HepG2 (cell line): ENCODE measurements around the gene OXLD1. TPM values are rescaled to one million over a fixed set of nuclear protein-coding genes. Genes with fewer than 3 reads are reported as not detected.

Experiments used
- ATF5 ChIP-seq: sonication (generic); formaldehyde crosslinking; IDR thresholded peaks from 2 replicates; pipeline ENCODE4 v1.4.0; 2020; ENCODE audit warnings: mild to moderate bottlenecking, low read depth, missing genetic modification reagents
- BRCA1 ChIP-seq: sonication (generic); formaldehyde crosslinking; IDR thresholded peaks from 2 replicates; pipeline ENCODE4 v1.4.0; 2020; ENCODE audit warnings: missing genetic modification reagents
- CERS6 ChIP-seq: sonication (generic); formaldehyde crosslinking; IDR thresholded peaks from 2 replicates; pipeline ENCODE4 v1.5.0; 2020; ENCODE audit warnings: missing genetic modification reagents
- EHMT2 ChIP-seq: fragments of 200-600 bp; sonication (generic); IDR thresholded peaks from 2 replicates; pipeline ENCODE4 v1.7.0; 2017; ENCODE audit warnings: antibody characterized with exemption, low read depth, low read length, borderline replicate concordance
- ETV5 ChIP-seq: IDR thresholded peaks from 2 replicates; pipeline ENCODE4 v1.6.1; 2018; ENCODE audit warnings: missing biosample characterization, missing genetic modification reagents, inconsistent platforms, borderline replicate concordance
- HMGA1 ChIP-seq: sonication (generic); formaldehyde crosslinking; conservative IDR thresholded peaks from 2 replicates; pipeline ENCODE4 v1.4.0; 2020; ENCODE audit warnings: missing genetic modification reagents
- KDM1A ChIP-seq: IDR thresholded peaks from 2 replicates; pipeline ENCODE4 v1.6.1; 2016; ENCODE audit warnings: missing compliant biosample characterization
- KLF12 ChIP-seq: sonication (generic); formaldehyde crosslinking; IDR thresholded peaks from 2 replicates; pipeline ENCODE4 v1.4.0; 2020; ENCODE audit warnings: missing genetic modification reagents, borderline replicate concordance
- MAFK ChIP-seq, 2 experiments: IDR thresholded peaks in 1 of 2; conservative IDR thresholded peaks in 1 of 2; 2 replicates each; pipeline ENCODE4 v1.6.1; 2011; ENCODE audit warnings: improper control_type of control experiment in 2 of 2, low read length in 2 of 2
- POLR2AphosphoS5 ChIP-seq: IDR thresholded peaks from 2 replicates; pipeline ENCODE4 v1.6.1; 2012; ENCODE audit warnings: low read depth, low read length
- RARA ChIP-seq: IDR thresholded peaks from 2 replicates; pipeline ENCODE4 v1.6.1; 2016; ENCODE audit warnings: missing genetic modification reagents, missing compliant biosample characterization
- TARDBP ChIP-seq: sonication (generic); formaldehyde crosslinking; IDR thresholded peaks from 2 replicates; pipeline ENCODE4 v1.8.0; 2022; ENCODE audit warnings: mild to moderate bottlenecking, missing genetic modification reagents
- ZNF18 ChIP-seq: sonication (generic); formaldehyde crosslinking; IDR thresholded peaks from 2 replicates; pipeline ENCODE4 v1.8.0; 2022; ENCODE audit warnings: mild to moderate bottlenecking, missing genetic modification reagents; ENCODE audit not compliant: insufficient replicate concordance
- ZNF24 ChIP-seq: fragments of 450-650 bp; IDR thresholded peaks from 2 replicates; pipeline ENCODE4 v1.6.1; 2017; ENCODE audit warnings: antibody characterized with exemption, mild to moderate bottlenecking
- ZNF276 ChIP-seq: sonication (generic); formaldehyde crosslinking; IDR thresholded peaks from 2 replicates; pipeline ENCODE4 v1.4.0; 2020; ENCODE audit warnings: mild to moderate bottlenecking, low read depth, missing genetic modification reagents
- ZNF703 ChIP-seq: sonication (generic); formaldehyde crosslinking; IDR thresholded peaks from 2 replicates; pipeline ENCODE4 v1.5.1; 2020; ENCODE audit warnings: missing genetic modification reagents, mild to moderate bottlenecking, moderate library complexity, borderline replicate concordance
- ZNF768 ChIP-seq: sonication (generic); formaldehyde crosslinking; IDR thresholded peaks from 2 replicates; pipeline ENCODE4 v1.4.0; 2020; ENCODE audit warnings: missing genetic modification reagents
- ZNF839 ChIP-seq: sonication (generic); formaldehyde crosslinking; IDR thresholded peaks from 2 replicates; pipeline ENCODE4 v1.4.0; 2020; ENCODE audit warnings: missing genetic modification reagents, mild to moderate bottlenecking, borderline replicate concordance
- polyA plus RNA-seq, 8 experiments: library from polyadenylated mRNA; depleted of rRNA in 3 of 8; stranded (reverse) in 7 of 8; unstranded in 1 of 8; fragments of >200 nt; fragmentation: Illumina TruSeq in 4 of 8; extraction: Trizol in 4 of 8; gene quantifications; 2 replicates each; pipeline versions ENCODE4 v1.2.1 to v1.2.3, GENCODE V29; 2011 to 2016; ENCODE audit warnings: low read depth in 4 of 8, missing spikeins in 1 of 8, mixed read lengths in 1 of 8; ENCODE audit not compliant: insufficient read depth in 1 of 8
- total RNA-seq, 5 experiments: library from RNA; depleted of rRNA; stranded (reverse); fragments of >200 nt; fragmentation: Illumina TruSeq; extraction: Trizol; gene quantifications; 2 replicates each; pipeline ENCODE4 v1.2.3, GENCODE V29; 2016; ENCODE audit warnings: low read depth in 1 of 5
- TF ChIP-seq, protein P1 (sequence below), 2 experiments: IDR thresholded peaks; 2 replicates each; pipeline ENCODE4 v1.6.1; 2011 to 2012; ENCODE audit warnings: low read length in 2 of 2, borderline replicate concordance in 1 of 2, low read depth in 1 of 2, mild to moderate bottlenecking in 1 of 2, moderate library complexity in 1 of 2

OXLD1 gene
- total and polyA plus RNA-seq, 2 of the 13 experiments (the other 11 are each of a cell fraction or from before 2014, with no cell fraction given): 27.1 to 37.5 TPM

GRCh38 chr17:81666342-81667191 lies at the start of gene OXLD1, which contains the start of gene CCDC137 (continued):
- TF ChIP-seq, protein P1, sequence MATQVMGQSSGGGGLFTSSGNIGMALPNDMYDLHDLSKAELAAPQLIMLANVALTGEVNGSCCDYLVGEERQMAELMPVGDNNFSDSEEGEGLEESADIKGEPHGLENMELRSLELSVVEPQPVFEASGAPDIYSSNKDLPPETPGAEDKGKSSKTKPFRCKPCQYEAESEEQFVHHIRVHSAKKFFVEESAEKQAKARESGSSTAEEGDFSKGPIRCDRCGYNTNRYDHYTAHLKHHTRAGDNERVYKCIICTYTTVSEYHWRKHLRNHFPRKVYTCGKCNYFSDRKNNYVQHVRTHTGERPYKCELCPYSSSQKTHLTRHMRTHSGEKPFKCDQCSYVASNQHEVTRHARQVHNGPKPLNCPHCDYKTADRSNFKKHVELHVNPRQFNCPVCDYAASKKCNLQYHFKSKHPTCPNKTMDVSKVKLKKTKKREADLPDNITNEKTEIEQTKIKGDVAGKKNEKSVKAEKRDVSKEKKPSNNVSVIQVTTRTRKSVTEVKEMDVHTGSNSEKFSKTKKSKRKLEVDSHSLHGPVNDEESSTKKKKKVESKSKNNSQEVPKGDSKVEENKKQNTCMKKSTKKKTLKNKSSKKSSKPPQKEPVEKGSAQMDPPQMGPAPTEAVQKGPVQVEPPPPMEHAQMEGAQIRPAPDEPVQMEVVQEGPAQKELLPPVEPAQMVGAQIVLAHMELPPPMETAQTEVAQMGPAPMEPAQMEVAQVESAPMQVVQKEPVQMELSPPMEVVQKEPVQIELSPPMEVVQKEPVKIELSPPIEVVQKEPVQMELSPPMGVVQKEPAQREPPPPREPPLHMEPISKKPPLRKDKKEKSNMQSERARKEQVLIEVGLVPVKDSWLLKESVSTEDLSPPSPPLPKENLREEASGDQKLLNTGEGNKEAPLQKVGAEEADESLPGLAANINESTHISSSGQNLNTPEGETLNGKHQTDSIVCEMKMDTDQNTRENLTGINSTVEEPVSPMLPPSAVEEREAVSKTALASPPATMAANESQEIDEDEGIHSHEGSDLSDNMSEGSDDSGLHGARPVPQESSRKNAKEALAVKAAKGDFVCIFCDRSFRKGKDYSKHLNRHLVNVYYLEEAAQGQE (IDR thresholded peaks at IDR 0.05; ENCODE audit: borderline replicate concordance in 1 of 2, low read depth in 1 of 2, low read length in 2 of 2): no peak
- TF ChIP-seq MAFK (conservative IDR thresholded peaks at IDR 0.05 in 1 of 2, IDR thresholded peaks at IDR 0.05 in 1 of 2; ENCODE audit: low read length in 2 of 2) (no peak), RARA (CRISPR knock-in tag) (no peak), BRCA1 (peak; percentile 55; the same call in 1 of the 2 replicates), EHMT2 (no peak), ETV5 (CRISPR knock-in tag) (peak; percentile 82), ZNF768 (peak; percentile 68; the same call in 1 of the 2 replicates), KDM1A (no peak), ZNF18 (CRISPR knock-in tag) (no peak), KLF12 (peak; percentile 78; the same call in 1 of the 2 replicates), ZNF24 (0 out of 2 replicates have a peak, but pooled peaks have one; percentile 17), ZNF276 (0 out of 2 replicates have a peak, but pooled peaks have one; percentile 54), HMGA1 (CRISPR knock-in tag) (no peak), CERS6 (CRISPR knock-in tag) (no peak), TARDBP (CRISPR knock-in tag) (peak; percentile 94), ZNF839 (no peak), POLR2AphosphoS5 (peak; percentile 94), ZNF703 (CRISPR knock-in tag) (0 out of 2 replicates have a peak, but pooled peaks have one; percentile 69), ATF5 (CRISPR knock-in tag) (no peak; the same call in 1 of the 2 replicates)
